HG03039 (cell line): ENCODE data around the gene CLSTN2.
A peak's percentile ranks its signal among the peaks of the same experiment; 100 is the strongest.

ENCODE experiments used
- ATAC-seq: cut with Tn5 transposase; IDR thresholded peaks from one replicate; pipeline ENCODE4 v1.9.1; 2021; ENCODE audit warnings: mild to moderate bottlenecking, moderate library complexity; ENCODE audit not compliant: unreplicated experiment

The CLSTN2 gene

GRCh38 chr3:140145528-140145927, 210.5 kb downstream of the CLSTN2 start:
- ATAC-seq = no peak

- no peak for ATAC-seq
These were observed 211.7 kb downstream of the CLSTN2 start for GRCh38 chr3:140146668-140147067.

GRCh38 chr3:140147965-140148490, 213.0 kb downstream of the CLSTN2 start:
- ATAC-seq = no peak

GRCh38 chr3:140148824-140149390, 213.9 kb downstream of the CLSTN2 start:
- ATAC-seq = no peak

- ATAC-seq = no peak
These were observed 216.3 kb downstream of the CLSTN2 start for GRCh38 chr3:140151321-140151720.

GRCh38 chr3:140152851-140153639, 218.1 kb downstream of the CLSTN2 start:
- ATAC-seq = no peak

- ATAC-seq = no peak
These were observed 218.8 kb downstream of the CLSTN2 start for GRCh38 chr3:140153736-140154135.

GRCh38 chr3:140157161-140157560, 222.2 kb downstream of the CLSTN2 start:
- no peak for ATAC-seq

- no peak for ATAC-seq
These were observed 224.7 kb downstream of the CLSTN2 start for GRCh38 chr3:140159646-140160045.

GRCh38 chr3:140160553-140160952, 225.6 kb downstream of the CLSTN2 start:
- ATAC-seq = no peak

GRCh38 chr3:140162551-140162950, 227.6 kb downstream of the CLSTN2 start:
- ATAC-seq = no peak

- no peak for ATAC-seq
These were observed 228.3 kb downstream of the CLSTN2 start for GRCh38 chr3:140163159-140163763.

- ATAC-seq = no peak
These were observed 229.2 kb downstream of the CLSTN2 start for GRCh38 chr3:140164156-140164555.

- no peak for ATAC-seq
These were observed 230.1 kb downstream of the CLSTN2 start for GRCh38 chr3:140164922-140165590.

- no peak for ATAC-seq
These were observed 230.8 kb downstream of the CLSTN2 start for GRCh38 chr3:140165781-140166180.

GRCh38 chr3:140166861-140167599, 232.0 kb downstream of the CLSTN2 start:
- no peak for ATAC-seq

GRCh38 chr3:140167600-140168281, 232.8 kb downstream of the CLSTN2 start:
- no peak for ATAC-seq

GRCh38 chr3:140170612-140171011, 235.6 kb downstream of the CLSTN2 start:
- ATAC-seq = peak; percentile 97

- no peak for ATAC-seq
These were observed 241.5 kb downstream of the CLSTN2 start for GRCh38 chr3:140176526-140176925.

- ATAC-seq = no peak
These were observed 243.0 kb downstream of the CLSTN2 start for GRCh38 chr3:140177943-140178342.
